ENCODE results near the gene OLFM3.

Gene OLFM3

GRCh38 chr1:101995984-101996745 is 561 bp downstream of the OLFM3 start:
- Histone ChIP-seq H3K4me2 (ENCODE audit: low read depth, low read length, poor library complexity, severe bottlenecking) (no peak overlapping the region), H3K9me3 (ENCODE audit: insufficient read depth, low read length) (no peaks in the 10 kb centered on the region), H4K20me1 (ENCODE audit: low read depth, low read length) (no peaks in the 10 kb centered on the region), H3K27me3 (ENCODE audit: low read length) (no peaks in the 10 kb centered on the region), H3K9me2 (replicated peaks; ENCODE audit: insufficient read depth, low read length) (no peaks in the 10 kb centered on the region), H3K27ac (ENCODE audit: low read depth, low read length) (no peak overlapping the region), H3F3A (ENCODE audit: insufficient read depth) (no peaks in the 10 kb centered on the region), H3K4me3 (ENCODE audit: insufficient read depth, low read length, poor library complexity, severe bottlenecking) (no peak overlapping the region), H3K79me2 (ENCODE audit: insufficient read depth, low read length) (no peaks in the 10 kb centered on the region), H2AFZ (ENCODE audit: low read depth, low read length, severe bottlenecking) (no peak overlapping the region), H3K36me3 (ENCODE audit: low read length) (no peaks in the 10 kb centered on the region), H3K9ac (ENCODE audit: low read length) (no peak overlapping the region)
- TF ChIP-seq, protein P1, sequence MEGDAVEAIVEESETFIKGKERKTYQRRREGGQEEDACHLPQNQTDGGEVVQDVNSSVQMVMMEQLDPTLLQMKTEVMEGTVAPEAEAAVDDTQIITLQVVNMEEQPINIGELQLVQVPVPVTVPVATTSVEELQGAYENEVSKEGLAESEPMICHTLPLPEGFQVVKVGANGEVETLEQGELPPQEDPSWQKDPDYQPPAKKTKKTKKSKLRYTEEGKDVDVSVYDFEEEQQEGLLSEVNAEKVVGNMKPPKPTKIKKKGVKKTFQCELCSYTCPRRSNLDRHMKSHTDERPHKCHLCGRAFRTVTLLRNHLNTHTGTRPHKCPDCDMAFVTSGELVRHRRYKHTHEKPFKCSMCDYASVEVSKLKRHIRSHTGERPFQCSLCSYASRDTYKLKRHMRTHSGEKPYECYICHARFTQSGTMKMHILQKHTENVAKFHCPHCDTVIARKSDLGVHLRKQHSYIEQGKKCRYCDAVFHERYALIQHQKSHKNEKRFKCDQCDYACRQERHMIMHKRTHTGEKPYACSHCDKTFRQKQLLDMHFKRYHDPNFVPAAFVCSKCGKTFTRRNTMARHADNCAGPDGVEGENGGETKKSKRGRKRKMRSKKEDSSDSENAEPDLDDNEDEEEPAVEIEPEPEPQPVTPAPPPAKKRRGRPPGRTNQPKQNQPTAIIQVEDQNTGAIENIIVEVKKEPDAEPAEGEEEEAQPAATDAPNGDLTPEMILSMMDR (IDR thresholded peaks at IDR 0.05; ENCODE audit: insufficient read depth, low read length, poor library complexity, severe bottlenecking): no peak
- TF ChIP-seq EZH2phosphoT487 (conservative IDR thresholded peaks at IDR 0.05; ENCODE audit: low read length): no peak

DNA sequence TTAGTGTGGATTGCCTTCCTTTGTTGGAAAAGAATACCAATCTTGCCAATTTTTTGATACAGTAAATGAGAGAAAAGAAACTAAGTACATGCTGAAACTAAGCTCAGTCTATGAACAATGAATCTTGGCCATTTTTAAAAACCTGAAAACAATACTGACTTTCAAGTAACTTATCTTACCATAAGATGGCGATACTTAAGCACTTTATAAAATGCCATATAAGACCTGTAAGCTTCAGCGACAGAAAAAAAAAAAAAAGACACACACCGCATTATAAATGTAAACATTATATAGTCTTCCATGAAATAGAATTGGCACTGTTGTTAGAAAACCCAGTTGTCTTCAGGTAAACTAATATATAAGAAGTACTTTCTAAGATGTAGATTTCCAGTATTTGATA is 3.0 kb downstream of the OLFM3 start:
- no peaks in the 10 kb centered on the region for H3K27me3 ChIP-seq (ENCODE audit: low read length)
- H3K27ac ChIP-seq (ENCODE audit: low read depth, low read length): no peak overlapping the region
- TF ChIP-seq, protein P1 (IDR thresholded peaks at IDR 0.05; ENCODE audit: insufficient read depth, low read length, poor library complexity, severe bottlenecking): no peak
- TF ChIP-seq EZH2phosphoT487 (conservative IDR thresholded peaks at IDR 0.05; ENCODE audit: low read length): no peak
- no peaks in the 10 kb centered on the region for H3K79me2 ChIP-seq (ENCODE audit: insufficient read depth, low read length)
- no peak overlapping the region for H3K9ac ChIP-seq (ENCODE audit: low read length)
- no peak overlapping the region for H2AFZ ChIP-seq (ENCODE audit: low read depth, low read length, severe bottlenecking)
- no peaks in the 10 kb centered on the region for H4K20me1 ChIP-seq (ENCODE audit: low read depth, low read length)
- H3K4me3 ChIP-seq (ENCODE audit: insufficient read depth, low read length, poor library complexity, severe bottlenecking): no peak overlapping the region
- H3K4me2 ChIP-seq (ENCODE audit: low read depth, low read length, poor library complexity, severe bottlenecking): no peak overlapping the region
- H3K9me2 ChIP-seq (replicated peaks; ENCODE audit: insufficient read depth, low read length): no peaks in the 10 kb centered on the region
- H3F3A ChIP-seq (ENCODE audit: insufficient read depth): no peaks in the 10 kb centered on the region
- H3K9me3 ChIP-seq (ENCODE audit: insufficient read depth, low read length): no peaks in the 10 kb centered on the region
- no peaks in the 10 kb centered on the region for H3K36me3 ChIP-seq (ENCODE audit: low read length)

DNA sequence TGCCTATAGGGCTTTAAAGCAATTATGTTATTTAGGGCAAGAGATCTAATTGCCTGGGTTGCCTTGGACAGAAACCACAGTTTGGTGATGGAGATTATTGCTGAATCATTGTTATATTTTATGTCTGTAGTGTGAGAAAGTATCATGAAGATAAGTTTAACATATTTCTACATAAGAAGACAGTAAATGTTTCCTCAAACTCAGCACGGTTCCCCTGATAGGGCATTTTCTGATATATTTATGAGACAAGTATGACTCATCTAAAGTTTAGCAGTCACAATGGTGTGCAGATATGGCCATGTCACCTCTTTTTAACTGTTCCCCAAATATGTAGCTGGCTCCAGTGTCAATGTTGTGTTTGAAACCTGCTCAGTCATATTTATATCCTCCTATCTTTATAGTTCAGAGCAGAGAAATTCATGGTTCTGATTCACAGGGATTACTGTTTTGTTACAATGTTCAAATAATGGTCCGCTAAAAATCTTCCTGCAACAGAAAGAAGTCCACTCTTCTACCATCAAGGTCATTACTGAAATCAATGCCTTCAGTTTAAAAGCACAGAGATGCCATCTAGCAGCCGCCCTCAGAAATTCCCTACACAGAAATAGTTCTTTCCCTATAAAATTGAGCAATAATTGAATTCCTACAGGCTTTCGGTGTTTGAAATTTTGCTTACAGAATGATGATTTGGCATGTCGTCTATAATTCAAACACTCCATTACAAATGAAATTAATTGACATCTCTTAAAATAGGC is 3.7 kb downstream of the OLFM3 start:
- Histone ChIP-seq H4K20me1 (ENCODE audit: low read depth, low read length) (no peaks in the 10 kb centered on the region), H3K36me3 (ENCODE audit: low read length) (no peaks in the 10 kb centered on the region), H3F3A (ENCODE audit: insufficient read depth) (no peaks in the 10 kb centered on the region), H3K4me3 (ENCODE audit: insufficient read depth, low read length, poor library complexity, severe bottlenecking) (no peak overlapping the region), H3K9me2 (replicated peaks; ENCODE audit: insufficient read depth, low read length) (no peaks in the 10 kb centered on the region), H3K9me3 (ENCODE audit: insufficient read depth, low read length) (no peaks in the 10 kb centered on the region), H3K4me2 (ENCODE audit: low read depth, low read length, poor library complexity, severe bottlenecking) (no peak overlapping the region), H3K79me2 (ENCODE audit: insufficient read depth, low read length) (no peaks in the 10 kb centered on the region), H3K27ac (ENCODE audit: low read depth, low read length) (no peak overlapping the region), H3K27me3 (ENCODE audit: low read length) (no peaks in the 10 kb centered on the region), H2AFZ (ENCODE audit: low read depth, low read length, severe bottlenecking) (no peak overlapping the region), H3K9ac (ENCODE audit: low read length) (no peak overlapping the region)
- TF ChIP-seq, protein P1 (IDR thresholded peaks at IDR 0.05; ENCODE audit: insufficient read depth, low read length, poor library complexity, severe bottlenecking): no peak
- TF ChIP-seq EZH2phosphoT487 (conservative IDR thresholded peaks at IDR 0.05; ENCODE audit: low read length): no peak

Data from SU-DHL-6 (cell line).